Measurements from ENCODE around the gene PGBD5. TPM values are rescaled to one million over a fixed set of nuclear protein-coding genes. Genes with fewer than 3 reads are reported as not detected.

The PGBD5 gene
- total and polyA plus RNA-seq, 8 donors = 2.8 to 17.2 (median 10.4) TPM

DNA sequence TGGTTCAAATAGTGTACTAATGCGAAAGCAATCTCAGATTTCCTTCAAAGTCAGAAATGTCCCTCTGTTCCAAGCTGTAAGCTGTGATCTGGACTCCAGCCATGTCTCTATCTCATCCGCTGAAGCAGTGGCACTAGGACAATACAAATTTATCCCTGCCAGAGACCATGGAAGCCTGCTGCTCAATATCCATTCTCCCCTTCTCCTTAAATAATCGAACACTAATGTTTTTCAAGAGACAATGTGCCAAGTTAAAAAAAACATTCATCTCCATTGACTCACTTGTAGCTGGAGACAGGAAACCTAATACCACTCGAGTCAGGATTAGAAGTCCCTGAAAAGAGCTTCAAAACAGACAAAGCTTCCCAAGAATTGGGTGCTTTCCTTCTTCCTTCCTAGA is 38.5 kb upstream of the PGBD5 start:
- ATAC-seq (peak; percentile 39 to 69 (median 50)), FAIRE-seq (no peak), DNase-seq (no peak)
- no peak overlapping the region for H3K27ac ChIP-seq
- 26 to 30% methylated on average over 4 of the region's 4 CpGs for WGBS, 2 donors
- no peaks in the 10 kb centered on the region for H3K27me3 ChIP-seq
- no peaks in the 10 kb centered on the region for H3K9me3 ChIP-seq
- H3K4me1 ChIP-seq = peaks cover 0 to 2% (median 0%) of the 10 kb centered on the region in 3 donors
- TF ChIP-seq, protein P1, sequence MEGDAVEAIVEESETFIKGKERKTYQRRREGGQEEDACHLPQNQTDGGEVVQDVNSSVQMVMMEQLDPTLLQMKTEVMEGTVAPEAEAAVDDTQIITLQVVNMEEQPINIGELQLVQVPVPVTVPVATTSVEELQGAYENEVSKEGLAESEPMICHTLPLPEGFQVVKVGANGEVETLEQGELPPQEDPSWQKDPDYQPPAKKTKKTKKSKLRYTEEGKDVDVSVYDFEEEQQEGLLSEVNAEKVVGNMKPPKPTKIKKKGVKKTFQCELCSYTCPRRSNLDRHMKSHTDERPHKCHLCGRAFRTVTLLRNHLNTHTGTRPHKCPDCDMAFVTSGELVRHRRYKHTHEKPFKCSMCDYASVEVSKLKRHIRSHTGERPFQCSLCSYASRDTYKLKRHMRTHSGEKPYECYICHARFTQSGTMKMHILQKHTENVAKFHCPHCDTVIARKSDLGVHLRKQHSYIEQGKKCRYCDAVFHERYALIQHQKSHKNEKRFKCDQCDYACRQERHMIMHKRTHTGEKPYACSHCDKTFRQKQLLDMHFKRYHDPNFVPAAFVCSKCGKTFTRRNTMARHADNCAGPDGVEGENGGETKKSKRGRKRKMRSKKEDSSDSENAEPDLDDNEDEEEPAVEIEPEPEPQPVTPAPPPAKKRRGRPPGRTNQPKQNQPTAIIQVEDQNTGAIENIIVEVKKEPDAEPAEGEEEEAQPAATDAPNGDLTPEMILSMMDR (IDR thresholded peaks at IDR 0.05) = no peak
- no peak overlapping the region for H3K4me3 ChIP-seq
- H3K36me3 ChIP-seq = no peaks in the 10 kb centered on the region
- intact Hi-C loops (cut with DNase I) = no loop called here

DNA sequence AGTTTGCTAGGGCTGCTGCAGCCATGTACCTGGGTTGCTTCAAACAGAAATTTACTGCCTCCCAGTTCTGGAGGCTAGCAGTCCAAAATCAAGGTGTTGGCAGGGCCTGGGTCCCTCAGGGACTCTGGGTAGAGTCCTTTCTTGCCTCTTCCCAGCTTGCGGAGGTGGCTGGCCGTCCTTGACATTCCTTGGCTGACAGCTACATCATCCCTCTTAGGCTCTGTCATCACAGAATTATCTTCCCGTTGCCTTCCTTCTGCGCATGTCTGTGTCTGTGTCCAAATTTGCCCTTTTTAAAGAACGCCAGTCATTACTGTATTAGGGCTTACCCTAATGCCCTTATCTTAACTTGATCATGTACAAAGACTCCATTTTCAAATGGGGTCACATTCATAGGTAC is 37.6 kb upstream of the PGBD5 start:
- 78 to 87% methylated on average over 5 of the region's 5 CpGs for WGBS, 2 donors

DNA sequence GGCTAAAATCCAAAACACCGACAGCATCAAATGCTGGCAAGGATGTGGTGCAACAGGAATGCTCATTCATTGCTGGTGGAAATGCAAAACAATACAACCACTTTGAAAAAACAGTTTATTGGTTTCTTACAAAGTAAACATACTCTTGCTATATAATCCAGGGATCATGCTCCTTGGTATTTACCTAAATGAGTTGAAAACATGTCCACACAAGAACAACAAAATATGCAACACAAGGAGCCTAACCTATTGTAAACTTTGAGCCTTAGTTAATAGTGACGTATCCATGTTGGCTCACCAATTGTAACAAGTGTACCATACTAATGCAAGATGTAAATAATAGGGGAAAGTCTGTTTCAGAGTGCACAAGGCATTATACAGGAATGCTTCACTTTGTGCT is 37.2 kb upstream of the PGBD5 start:
- ATAC-seq (no peak), DNase-seq (no peak), FAIRE-seq (no peak)
- 74 to 93% methylated on average over 2 of the region's 2 CpGs for WGBS, 2 donors
- peaks cover 0 to 2% (median 0%) of the 10 kb centered on the region in 3 donors for H3K4me1 ChIP-seq
- no peaks in the 10 kb centered on the region for H3K27me3 ChIP-seq
- H3K4me3 ChIP-seq = no peak overlapping the region
- no peaks in the 10 kb centered on the region for H3K9me3 ChIP-seq
- no peak overlapping the region for H3K27ac ChIP-seq
- intact Hi-C loops (cut with DNase I) = no loop called here
- no peaks in the 10 kb centered on the region for H3K36me3 ChIP-seq
- TF ChIP-seq, protein P1 (IDR thresholded peaks at IDR 0.05) = no peak

More for the DNA sequence above, 37.6 kb upstream of the PGBD5 start:
- no peak for ATAC-seq
- H3K4me1 ChIP-seq = peaks cover 0 to 2% (median 0%) of the 10 kb centered on the region in 3 donors
- no peaks in the 10 kb centered on the region for H3K27me3 ChIP-seq
- no peak for FAIRE-seq
- no peak overlapping the region for H3K4me3 ChIP-seq
- TF ChIP-seq, protein P1 (IDR thresholded peaks at IDR 0.05) = no peak
- DNase-seq = no peak
- H3K36me3 ChIP-seq = no peaks in the 10 kb centered on the region
- H3K27ac ChIP-seq = no peak overlapping the region
- no peaks in the 10 kb centered on the region for H3K9me3 ChIP-seq
- intact Hi-C loops (cut with DNase I) = no loop called here

DNA sequence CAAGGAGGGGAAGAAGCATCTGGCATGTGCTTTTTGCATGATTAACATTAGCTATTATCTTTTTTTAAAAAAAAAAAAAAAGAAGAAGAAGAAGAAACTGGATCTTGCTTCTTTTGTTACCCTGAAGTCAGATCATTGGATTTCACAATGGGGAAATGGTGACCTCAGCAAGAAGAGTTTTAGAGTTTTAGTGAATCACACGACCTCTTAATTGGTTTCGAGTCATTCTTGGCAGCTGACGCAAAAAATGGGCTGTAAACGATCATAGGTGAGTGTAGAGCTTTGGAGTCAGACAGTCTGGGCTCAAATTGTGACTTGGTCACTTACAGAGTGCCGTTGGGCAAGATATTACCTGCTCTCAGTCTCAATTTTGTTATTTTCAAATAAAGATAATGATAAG is 33.3 kb upstream of the PGBD5 start:
- ATAC-seq (peak in 2 of 4 donors; percentile 63 to 74), DNase-seq (no peak), FAIRE-seq (no peak)
- Histone ChIP-seq H3K36me3 (no peaks in the 10 kb centered on the region), H3K9me3 (no peaks in the 10 kb centered on the region), H3K27me3 (no peaks in the 10 kb centered on the region), H3K4me3 (no peak overlapping the region), H3K4me1 (peaks cover 0 to 6% (median 0%) of the 10 kb centered on the region in 3 donors), H3K27ac (peak overlapping the region in 2 of 4 donors; percentile 8 to 9)
- intact Hi-C loops (cut with DNase I) = no loop called here
- 62 to 64% methylated on average over 5 of the region's 5 CpGs for WGBS, 2 donors
- TF ChIP-seq, protein P1 (IDR thresholded peaks at IDR 0.05) = no peak

DNA sequence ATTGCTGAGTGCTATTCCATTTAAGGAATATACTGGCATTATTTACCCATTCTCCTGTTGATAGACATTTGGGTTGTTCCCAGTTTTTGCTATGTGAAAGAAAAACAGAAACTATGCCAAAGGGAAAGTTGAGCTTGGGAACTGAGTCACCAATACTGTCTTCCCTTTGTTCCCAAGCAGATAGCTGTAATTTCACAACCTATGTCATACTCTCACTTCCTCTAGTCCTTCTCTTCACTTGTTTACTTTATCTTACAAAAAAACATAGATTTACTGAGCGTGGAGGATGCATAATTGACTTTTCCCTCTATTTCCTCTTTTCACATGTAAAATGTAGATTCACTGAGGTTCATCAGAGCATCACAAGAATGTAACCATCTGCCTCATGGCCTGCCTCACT is 32.4 kb upstream of the PGBD5 start:
- intact Hi-C loops (cut with DNase I) = no loop called here
- no peaks in the 10 kb centered on the region for H3K36me3 ChIP-seq
- ATAC-seq (peak; percentile 28 to 88 (median 74)), DNase-seq (no peak), FAIRE-seq (no peak)
- H3K27me3 ChIP-seq = no peaks in the 10 kb centered on the region
- H3K4me3 ChIP-seq = no peak overlapping the region
- H3K27ac ChIP-seq = peak overlapping the region in 2 of 4 donors; percentile 8 to 9
- no peaks in the 10 kb centered on the region for H3K9me3 ChIP-seq
- peaks cover 0 to 4% (median 0%) of the 10 kb centered on the region in 3 donors for H3K4me1 ChIP-seq
- WGBS, 2 donors = 65 to 69% methylated on average over 1 of the region's 1 CpG
- TF ChIP-seq, protein P1 (IDR thresholded peaks at IDR 0.05) = no peak

All from pancreas (tissue), 10 donors.